SK-N-MC (cell line): ENCODE results near the gene MPHOSPH8.
"Not testable (repeated sequence)": the region's sequence is repeated elsewhere in the genome, so short reads cannot be mapped to it uniquely, and the experiment has no call there.

Source experiments
- DNase-seq: peaks from one replicate; pipeline ENCODE4 v3.0.0-alpha.2; 2011; ENCODE audit warnings: low read depth, low spot score
- H3K27ac ChIP-seq: fragments of 200-600 bp; sonication (generic); 2 replicates; pipeline ENCODE4 v1.5.1; 2016; ENCODE audit warnings: mixed run types
- H3K36me3 ChIP-seq: fragments of 200-600 bp; sonication (generic); 2 replicates; pipeline ENCODE4 v1.6.1; 2017; ENCODE audit warnings: antibody characterized with exemption, low read length, mixed read lengths; ENCODE audit not compliant: insufficient read depth
- H3K4me3 ChIP-seq: fragments of 200-600 bp; sonication (generic); 2 replicates; pipeline ENCODE4 v1.5.1; 2016
- H3K9ac ChIP-seq: fragments of 200-600 bp; sonication (generic); 2 replicates; pipeline ENCODE4 v1.8.0; 2017; ENCODE audit warnings: mixed run types, mixed read lengths; ENCODE audit not compliant: insufficient read length
- H3K9me3 ChIP-seq: fragments of 200-600 bp; sonication (generic); 2 replicates; pipeline ENCODE4 v1.6.1; 2017; ENCODE audit warnings: low read depth, mild to moderate bottlenecking, antibody characterized with exemption, low read length, moderate library complexity, mixed read lengths
- EZH2 ChIP-seq: fragments of 200-600 bp; sonication (generic); IDR thresholded peaks from one replicate; pipeline ENCODE4 v1.6.1; 2017; ENCODE audit warnings: antibody characterized with exemption
- FOXP2 ChIP-seq: optimal IDR thresholded peaks from 2 replicates; pipeline ENCODE3; 2011; ENCODE audit warnings: mild to moderate bottlenecking, moderate library complexity; ENCODE audit not compliant: insufficient read depth; ENCODE audit errors: extremely low read length, control extremely low read depth
- POLR2AphosphoS5 ChIP-seq: IDR thresholded peaks from 2 replicates; pipeline ENCODE4 v1.6.1; 2012; ENCODE audit warnings: mild to moderate bottlenecking, low read depth, low read length, borderline replicate concordance

Gene MPHOSPH8

GRCh38 chr13:19670147-19670546, 36.7 kb downstream of the MPHOSPH8 start:
- TF ChIP-seq EZH2 (no peak), POLR2AphosphoS5 (no peak), FOXP2 (no peak)
- 0 out of 2 replicates have a peak overlapping the region, but pooled peaks have one; percentile 8 for H3K27ac ChIP-seq
- H3K4me3 ChIP-seq: no peak overlapping the region
- H3K36me3 ChIP-seq: peaks cover 77% of the 10 kb centered on the region
- no peak overlapping the region for H3K9ac ChIP-seq
- H3K9me3 ChIP-seq: no peaks in the 10 kb centered on the region
- DNase-seq: no peak

GRCh38 chr13:19672990-19673389, 39.5 kb downstream of the MPHOSPH8 start:
- Histone ChIP-seq H3K4me3 (no peak overlapping the region), H3K36me3 (peaks cover 77% of the 10 kb centered on the region), H3K9ac (no peak overlapping the region), H3K27ac (no peak overlapping the region), H3K9me3 (no peaks in the 10 kb centered on the region)
- no peak for DNase-seq
- TF ChIP-seq POLR2AphosphoS5 (no peak), FOXP2 (no peak), EZH2 (no peak)

- TF ChIP-seq POLR2AphosphoS5: no peak
- TF ChIP-seq FOXP2: no peak
- no peak for TF ChIP-seq EZH2
- no peaks in the 10 kb centered on the region for H3K9me3 ChIP-seq
- H3K27ac ChIP-seq: no peak overlapping the region
- no peak overlapping the region for H3K4me3 ChIP-seq
- peaks cover 70% of the 10 kb centered on the region for H3K36me3 ChIP-seq
- DNase-seq: no peak
- no peak overlapping the region for H3K9ac ChIP-seq
These were observed 40.3 kb downstream of the MPHOSPH8 start for GRCh38 chr13:19673473-19674430.

DNA sequence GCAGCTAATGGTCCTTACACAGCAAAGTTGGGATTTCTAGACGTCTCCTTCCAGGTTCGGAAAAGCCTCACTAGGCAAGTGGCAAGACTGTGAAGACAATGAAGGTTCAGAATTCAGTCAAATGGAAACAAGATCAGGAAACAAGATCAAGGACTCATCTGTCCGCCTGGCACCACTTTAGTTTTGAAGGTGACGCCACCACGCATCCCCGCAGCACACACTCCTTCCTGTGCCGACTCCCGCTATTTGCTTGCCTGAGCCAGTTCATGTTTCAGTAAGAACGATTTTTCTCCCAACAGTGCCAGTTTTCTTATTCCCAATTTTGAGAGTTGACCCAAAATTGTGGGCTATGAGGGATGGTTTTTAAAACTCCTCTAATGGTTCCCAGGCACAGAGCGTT, 41.4 kb downstream of the MPHOSPH8 start:
- no peak overlapping the region for H3K9ac ChIP-seq
- no peak for TF ChIP-seq POLR2AphosphoS5
- no peak for TF ChIP-seq FOXP2
- no peak overlapping the region for H3K27ac ChIP-seq
- no peak for DNase-seq
- peaks cover 70% of the 10 kb centered on the region for H3K36me3 ChIP-seq
- no peaks in the 10 kb centered on the region for H3K9me3 ChIP-seq
- no peak overlapping the region for H3K4me3 ChIP-seq

GRCh38 chr13:19676168-19676567, 42.7 kb downstream of the MPHOSPH8 start:
- Histone ChIP-seq H3K9ac (no peak overlapping the region), H3K36me3 (peaks cover 58% of the 10 kb centered on the region), H3K27ac (peak overlapping the region; percentile 70; the same call in 1 of the 2 replicates), H3K9me3 (no peaks in the 10 kb centered on the region), H3K4me3 (no peak overlapping the region)
- no peak for DNase-seq
- TF ChIP-seq FOXP2 (no peak), EZH2 (no peak), POLR2AphosphoS5 (no peak)

DNA sequence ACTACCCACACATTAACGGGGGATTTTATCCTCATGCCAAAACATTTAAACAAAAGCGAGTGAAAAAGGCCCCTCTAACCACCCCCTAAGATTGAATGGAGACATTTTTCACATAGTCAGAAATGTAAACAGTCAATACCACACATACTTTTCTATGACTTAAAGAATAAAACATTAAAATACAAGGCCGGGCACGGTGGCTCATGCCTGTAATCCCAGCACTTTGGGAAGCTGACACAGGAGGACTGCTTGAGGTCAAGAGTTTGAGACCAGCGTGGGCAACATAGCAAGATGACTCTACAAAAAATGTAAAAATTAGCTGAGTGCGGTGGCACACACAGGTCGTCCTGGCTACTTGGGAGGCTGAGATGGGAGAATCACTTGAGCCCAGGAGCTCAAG, 47.3 kb downstream of the MPHOSPH8 start:
- H3K27ac ChIP-seq: no peak overlapping the region
- DNase-seq: no peak
- peaks cover 22% of the 10 kb centered on the region; the same call in 1 of the 2 replicates for H3K36me3 ChIP-seq
- no peak overlapping the region for H3K9ac ChIP-seq
- TF ChIP-seq EZH2 (no peak), POLR2AphosphoS5 (no peak), FOXP2 (no peak)
- H3K4me3 ChIP-seq: no peak overlapping the region
- H3K9me3 ChIP-seq: no peaks in the 10 kb centered on the region

DNA sequence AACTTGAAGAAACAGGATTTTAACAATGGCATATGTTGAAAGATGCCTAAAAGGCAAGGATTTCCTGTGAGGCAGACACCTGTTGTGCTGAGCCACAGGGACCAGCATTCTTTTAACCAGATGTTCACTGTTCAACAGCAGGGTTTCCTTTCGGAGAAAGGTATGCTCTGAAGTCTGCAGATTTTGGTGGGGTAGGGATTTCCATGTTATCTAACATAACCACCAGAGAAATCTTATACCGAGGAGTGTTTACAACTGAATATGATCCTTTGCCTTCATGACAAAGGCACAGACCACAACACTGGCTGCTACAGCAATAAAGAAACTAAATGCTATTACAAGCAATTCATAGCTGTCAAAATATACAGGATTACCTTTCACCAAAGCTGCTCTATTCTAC, 48.1 kb downstream of the MPHOSPH8 start:
- DNase-seq: peak; percentile 34
- peaks cover 14% of the 10 kb centered on the region; the same call in 1 of the 2 replicates for H3K36me3 ChIP-seq
- TF ChIP-seq EZH2 (no peak), POLR2AphosphoS5 (no peak), FOXP2 (no peak)
- no peak overlapping the region; the same call in 1 of the 2 replicates for H3K4me3 ChIP-seq
- no peak overlapping the region for H3K9ac ChIP-seq
- peak overlapping the region; percentile 65; the same call in 1 of the 2 replicates for H3K27ac ChIP-seq
- no peaks in the 10 kb centered on the region for H3K9me3 ChIP-seq

DNA sequence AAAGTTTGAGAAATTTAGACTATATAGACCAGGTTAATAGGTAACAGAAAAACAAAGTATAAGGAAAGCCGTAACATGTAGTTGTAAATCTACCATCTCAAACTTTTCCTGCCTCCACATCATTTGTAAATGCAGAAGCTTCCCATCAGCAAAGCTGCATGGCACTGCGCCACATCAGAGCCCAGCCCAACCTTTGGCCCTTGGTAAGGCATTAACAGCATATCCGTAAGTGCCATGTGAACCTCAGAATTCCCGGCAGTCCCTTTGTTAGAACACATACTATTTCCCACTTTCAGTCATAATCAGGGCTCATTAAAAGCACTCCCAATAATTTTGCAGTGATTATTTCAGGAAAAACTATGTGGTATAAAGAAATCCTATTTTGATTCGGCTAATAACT, 51.6 kb downstream of the MPHOSPH8 start:
- TF ChIP-seq POLR2AphosphoS5: no peak
- TF ChIP-seq EZH2: no peak
- no peak for TF ChIP-seq FOXP2
- Histone ChIP-seq H3K4me3 (no peak overlapping the region), H3K27ac (no peak overlapping the region), H3K36me3 (no peaks in the 10 kb centered on the region), H3K9ac (no peak overlapping the region), H3K9me3 (no peaks in the 10 kb centered on the region)
- no peak for DNase-seq

- no peak for DNase-seq
- H3K27ac ChIP-seq: no peak overlapping the region
- H3K9me3 ChIP-seq: no peaks in the 10 kb centered on the region
These were observed 52.0 kb downstream of the MPHOSPH8 start for GRCh38 chr13:19685437-19685836.

GRCh38 chr13:19691447-19691846, 58.0 kb downstream of the MPHOSPH8 start:
- not testable (repeated sequence) for H3K27ac ChIP-seq, H3K9ac ChIP-seq, DNase-seq, H3K9me3 ChIP-seq, H3K4me3 ChIP-seq
- peaks cover 18% of the 10 kb centered on the region for H3K36me3 ChIP-seq

More at GRCh38 chr13:19685437-19685836, 52.0 kb downstream of the MPHOSPH8 start:
- TF ChIP-seq POLR2AphosphoS5 (0 out of 2 replicates have a peak, but pooled peaks have one; percentile 11), EZH2 (no peak)
- Histone ChIP-seq H3K9ac (no peak overlapping the region), H3K36me3 (no peaks in the 10 kb centered on the region), H3K4me3 (no peak overlapping the region)
